ENCODE data around the gene DUOXA2.

Gene DUOXA2

GRCh38 chr15:45131510-45131909 is 17.4 kb downstream of the DUOXA2 start (continued):
- TF ChIP-seq, protein P1, sequence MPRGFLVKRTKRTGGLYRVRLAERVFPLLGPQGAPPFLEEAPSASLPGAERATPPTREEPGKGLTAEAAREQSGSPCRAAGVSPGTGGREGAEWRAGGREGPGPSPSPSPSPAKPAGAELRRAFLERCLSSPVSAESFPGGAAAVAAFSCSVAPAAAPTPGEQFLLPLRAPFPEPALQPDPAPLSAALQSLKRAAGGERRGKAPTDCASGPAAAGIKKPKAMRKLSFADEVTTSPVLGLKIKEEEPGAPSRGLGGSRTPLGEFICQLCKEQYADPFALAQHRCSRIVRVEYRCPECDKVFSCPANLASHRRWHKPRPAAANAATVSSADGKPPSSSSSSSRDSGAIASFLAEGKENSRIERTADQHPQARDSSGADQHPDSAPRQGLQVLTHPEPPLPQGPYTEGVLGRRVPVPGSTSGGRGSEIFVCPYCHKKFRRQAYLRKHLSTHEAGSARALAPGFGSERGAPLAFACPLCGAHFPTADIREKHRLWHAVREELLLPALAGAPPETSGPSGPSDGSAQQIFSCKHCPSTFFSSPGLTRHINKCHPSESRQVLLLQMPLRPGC (tag by site-specific recombination; IDR thresholded peaks at IDR 0.05) = no peak
- TF ChIP-seq BCL11B (tag by site-specific recombination; IDR thresholded peaks at IDR 0.05; ENCODE audit: low read depth) = no peak
- TF ChIP-seq WT1 (tag by site-specific recombination; IDR thresholded peaks at IDR 0.05) = no peak
- no peak for TF ChIP-seq GLI2 (tag by site-specific recombination; IDR thresholded peaks at IDR 0.05; ENCODE audit: borderline replicate concordance, low read depth)
- TF ChIP-seq PRDM10 (tag by site-specific recombination; IDR thresholded peaks at IDR 0.05) = no peak
- no peak for TF ChIP-seq ZNF292 (tag by site-specific recombination; IDR thresholded peaks at IDR 0.05; ENCODE audit: borderline replicate concordance, low read depth)
- TF ChIP-seq ZNF677 (tag by site-specific recombination; IDR thresholded peaks at IDR 0.05) = no peak
- TF ChIP-seq REPIN1 (tag by site-specific recombination; IDR thresholded peaks at IDR 0.05; ENCODE audit: low read depth) = no peak
- TF ChIP-seq, protein P2, sequence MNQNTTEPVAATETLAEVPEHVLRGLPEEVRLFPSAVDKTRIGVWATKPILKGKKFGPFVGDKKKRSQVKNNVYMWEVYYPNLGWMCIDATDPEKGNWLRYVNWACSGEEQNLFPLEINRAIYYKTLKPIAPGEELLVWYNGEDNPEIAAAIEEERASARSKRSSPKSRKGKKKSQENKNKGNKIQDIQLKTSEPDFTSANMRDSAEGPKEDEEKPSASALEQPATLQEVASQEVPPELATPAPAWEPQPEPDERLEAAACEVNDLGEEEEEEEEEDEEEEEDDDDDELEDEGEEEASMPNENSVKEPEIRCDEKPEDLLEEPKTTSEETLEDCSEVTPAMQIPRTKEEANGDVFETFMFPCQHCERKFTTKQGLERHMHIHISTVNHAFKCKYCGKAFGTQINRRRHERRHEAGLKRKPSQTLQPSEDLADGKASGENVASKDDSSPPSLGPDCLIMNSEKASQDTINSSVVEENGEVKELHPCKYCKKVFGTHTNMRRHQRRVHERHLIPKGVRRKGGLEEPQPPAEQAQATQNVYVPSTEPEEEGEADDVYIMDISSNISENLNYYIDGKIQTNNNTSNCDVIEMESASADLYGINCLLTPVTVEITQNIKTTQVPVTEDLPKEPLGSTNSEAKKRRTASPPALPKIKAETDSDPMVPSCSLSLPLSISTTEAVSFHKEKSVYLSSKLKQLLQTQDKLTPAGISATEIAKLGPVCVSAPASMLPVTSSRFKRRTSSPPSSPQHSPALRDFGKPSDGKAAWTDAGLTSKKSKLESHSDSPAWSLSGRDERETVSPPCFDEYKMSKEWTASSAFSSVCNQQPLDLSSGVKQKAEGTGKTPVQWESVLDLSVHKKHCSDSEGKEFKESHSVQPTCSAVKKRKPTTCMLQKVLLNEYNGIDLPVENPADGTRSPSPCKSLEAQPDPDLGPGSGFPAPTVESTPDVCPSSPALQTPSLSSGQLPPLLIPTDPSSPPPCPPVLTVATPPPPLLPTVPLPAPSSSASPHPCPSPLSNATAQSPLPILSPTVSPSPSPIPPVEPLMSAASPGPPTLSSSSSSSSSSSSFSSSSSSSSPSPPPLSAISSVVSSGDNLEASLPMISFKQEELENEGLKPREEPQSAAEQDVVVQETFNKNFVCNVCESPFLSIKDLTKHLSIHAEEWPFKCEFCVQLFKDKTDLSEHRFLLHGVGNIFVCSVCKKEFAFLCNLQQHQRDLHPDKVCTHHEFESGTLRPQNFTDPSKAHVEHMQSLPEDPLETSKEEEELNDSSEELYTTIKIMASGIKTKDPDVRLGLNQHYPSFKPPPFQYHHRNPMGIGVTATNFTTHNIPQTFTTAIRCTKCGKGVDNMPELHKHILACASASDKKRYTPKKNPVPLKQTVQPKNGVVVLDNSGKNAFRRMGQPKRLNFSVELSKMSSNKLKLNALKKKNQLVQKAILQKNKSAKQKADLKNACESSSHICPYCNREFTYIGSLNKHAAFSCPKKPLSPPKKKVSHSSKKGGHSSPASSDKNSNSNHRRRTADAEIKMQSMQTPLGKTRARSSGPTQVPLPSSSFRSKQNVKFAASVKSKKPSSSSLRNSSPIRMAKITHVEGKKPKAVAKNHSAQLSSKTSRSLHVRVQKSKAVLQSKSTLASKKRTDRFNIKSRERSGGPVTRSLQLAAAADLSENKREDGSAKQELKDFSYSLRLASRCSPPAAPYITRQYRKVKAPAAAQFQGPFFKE (tag by site-specific recombination; IDR thresholded peaks at IDR 0.05; ENCODE audit: borderline replicate concordance) = no peak

DNA sequence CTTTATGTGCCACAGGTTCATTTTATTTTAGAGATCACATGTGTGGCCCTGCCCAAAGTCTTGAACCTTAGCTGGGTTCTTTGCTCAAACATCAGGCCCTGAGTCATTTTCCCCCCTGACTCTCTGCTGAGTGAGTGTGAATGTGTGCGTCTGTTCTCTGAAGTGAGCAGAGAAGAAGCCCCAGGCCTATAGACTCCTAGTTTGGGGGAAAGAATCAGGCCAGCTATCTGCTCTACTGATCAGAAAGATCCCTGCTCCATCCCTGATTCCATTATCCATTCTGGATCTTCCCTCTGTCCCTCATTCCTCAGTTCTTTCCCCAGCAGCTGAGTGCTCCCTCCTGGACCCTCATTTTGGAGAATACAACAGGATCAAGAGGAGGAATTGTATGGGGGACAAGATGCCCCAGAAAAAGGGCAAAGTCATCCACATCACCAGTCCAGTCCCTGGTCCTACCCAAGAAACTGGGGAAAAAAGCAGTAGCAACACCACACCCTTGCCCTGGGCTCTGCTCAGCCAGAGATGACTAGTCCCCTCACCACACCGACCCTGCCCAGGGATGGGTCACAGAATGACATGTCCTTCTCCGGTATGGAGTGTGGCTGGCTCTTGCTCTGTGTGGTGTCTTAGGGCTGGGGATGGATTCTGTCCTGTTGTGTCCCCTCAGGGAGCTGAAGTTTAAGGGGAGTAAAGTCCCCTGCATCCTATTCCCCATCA is 18.9 kb downstream of the DUOXA2 start:
- TF ChIP-seq ZNF174 (tag by site-specific recombination; IDR thresholded peaks at IDR 0.05) (no peak), ZBTB20 (tag by site-specific recombination; IDR thresholded peaks at IDR 0.05) (no peak), ZNF48 (tag by site-specific recombination; IDR thresholded peaks at IDR 0.05) (no peak), ZNF112 (tag by site-specific recombination; IDR thresholded peaks at IDR 0.05) (no peak), ZNF16 (tag by site-specific recombination; IDR thresholded peaks at IDR 0.05; ENCODE audit: low read depth) (no peak), ZNF311 (tag by site-specific recombination; IDR thresholded peaks at IDR 0.05; ENCODE audit: borderline replicate concordance) (no peak), ZIC2 (tag by site-specific recombination; IDR thresholded peaks at IDR 0.05) (no peak), ZNF366 (tag by site-specific recombination; conservative IDR thresholded peaks at IDR 0.05) (no peak), ZNF654 (tag by site-specific recombination; IDR thresholded peaks at IDR 0.05; ENCODE audit: low read depth) (no peak)
- TF ChIP-seq, protein P3, sequence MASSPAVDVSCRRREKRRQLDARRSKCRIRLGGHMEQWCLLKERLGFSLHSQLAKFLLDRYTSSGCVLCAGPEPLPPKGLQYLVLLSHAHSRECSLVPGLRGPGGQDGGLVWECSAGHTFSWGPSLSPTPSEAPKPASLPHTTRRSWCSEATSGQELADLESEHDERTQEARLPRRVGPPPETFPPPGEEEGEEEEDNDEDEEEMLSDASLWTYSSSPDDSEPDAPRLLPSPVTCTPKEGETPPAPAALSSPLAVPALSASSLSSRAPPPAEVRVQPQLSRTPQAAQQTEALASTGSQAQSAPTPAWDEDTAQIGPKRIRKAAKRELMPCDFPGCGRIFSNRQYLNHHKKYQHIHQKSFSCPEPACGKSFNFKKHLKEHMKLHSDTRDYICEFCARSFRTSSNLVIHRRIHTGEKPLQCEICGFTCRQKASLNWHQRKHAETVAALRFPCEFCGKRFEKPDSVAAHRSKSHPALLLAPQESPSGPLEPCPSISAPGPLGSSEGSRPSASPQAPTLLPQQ (tag by site-specific recombination; IDR thresholded peaks at IDR 0.05) = no peak
- POLR2A ChIA-PET = no interaction called here
- no peak overlapping the region for H3K27ac ChIP-seq (ENCODE audit: extremely low read depth, low read depth, low read length)

More for the DNA sequence above, 18.9 kb downstream of the DUOXA2 start:
- CTCF ChIA-PET = interaction anchor here (0.8 to 2.9 kb wide), 3 partner anchors 9 to 18 kb away, joined by 3 to 16 read pairs (median 4); no protein-coding TSS in a partner anchor
- Histone ChIP-seq H3K36me3 (ENCODE audit: control insufficient read depth in 2 of 2, insufficient read depth in 1 of 2, low read length in 2 of 2) (no peaks in the 10 kb centered on the region), H3K4me1 (ENCODE audit: control insufficient read depth, insufficient read depth, low read length) (no peaks in the 10 kb centered on the region), H3K4me3 (ENCODE audit: low read depth, low read length) (no peak overlapping the region), H3K9me3 (ENCODE audit: control insufficient read depth, insufficient read depth, low read depth, low read length) (no peaks in the 10 kb centered on the region)

Measured in HEK293 (cell line).